COLO668 (cell line): ENCODE data around the gene DPP6.

Experiments
- DNase-seq: peaks from one replicate; lab custom pipeline; 2025; ENCODE audit not compliant: unreplicated experiment; lab: John Stamatoyannopoulos, UW

The DPP6 gene

GRCh38 chr7:154898973-154899855 lies 847.0 kb downstream of the DPP6 start:
- DNase-seq, result no peak

GRCh38 chr7:154899862-154900261 lies 847.7 kb downstream of the DPP6 start:
- no peak for DNase-seq

GRCh38 chr7:154902600-154903082 lies 850.4 kb downstream of the DPP6 start:
- DNase-seq, result no peak

- no peak for DNase-seq
These were observed 851.0 kb downstream of the DPP6 start for GRCh38 chr7:154903083-154903731.

GRCh38 chr7:154905146-154905545 lies 852.9 kb downstream of the DPP6 start:
- DNase-seq, result no peak

- DNase-seq, result no peak
These were observed 853.4 kb downstream of the DPP6 start for GRCh38 chr7:154905615-154906014.

- DNase-seq, result no peak
These were observed 854.0 kb downstream of the DPP6 start for GRCh38 chr7:154906201-154906600.

GRCh38 chr7:154906736-154907355 lies 854.6 kb downstream of the DPP6 start:
- DNase-seq, result no peak

- DNase-seq, result no peak
These were observed 855.7 kb downstream of the DPP6 start for GRCh38 chr7:154907651-154908620.

- no peak for DNase-seq
These were observed 857.3 kb downstream of the DPP6 start for GRCh38 chr7:154909241-154910105.

- no peak for DNase-seq
These were observed 857.9 kb downstream of the DPP6 start for GRCh38 chr7:154910125-154910524.

GRCh38 chr7:154910977-154911376 lies 858.8 kb downstream of the DPP6 start:
- DNase-seq, result no peak

- no peak for DNase-seq
These were observed 859.2 kb downstream of the DPP6 start for GRCh38 chr7:154911411-154911810.

GRCh38 chr7:154911862-154912455 lies 859.8 kb downstream of the DPP6 start:
- DNase-seq, result no peak

- DNase-seq, result no peak
These were observed 860.9 kb downstream of the DPP6 start for GRCh38 chr7:154912871-154913637.

- peak; percentile 73 for DNase-seq
These were observed 861.6 kb downstream of the DPP6 start for GRCh38 chr7:154913638-154914307.

- no peak for DNase-seq
These were observed 862.3 kb downstream of the DPP6 start for GRCh38 chr7:154914308-154914995.
